ENCODE measurements around the gene OTOGL. TPM values are rescaled to one million over a fixed set of nuclear protein-coding genes. Genes with fewer than 3 reads are reported as not detected.

Gene OTOGL
- total RNA-seq, 1 donor from 2014 or later, result not detected

Other genes with a start within 250 kb of the OTOGL start
- 374 TPM for gene PPP1R12A, start 164.4 kb upstream of the OTOGL start, total RNA-seq